HL-60 (cell line): ENCODE data around the gene ZAR1.

Source experiments
- GABPA ChIP-seq: IDR thresholded peaks from 2 replicates; pipeline ENCODE4 v1.6.1; 2012; ENCODE audit warnings: low read depth
- POLR2AphosphoS5 ChIP-seq: IDR thresholded peaks from 2 replicates; pipeline ENCODE4 v1.6.1; 2012; ENCODE audit warnings: low read depth
- TF ChIP-seq, protein P1 (sequence below): IDR thresholded peaks from 2 replicates; pipeline ENCODE4 v1.6.1; 2012; ENCODE audit warnings: low read depth; ENCODE audit not compliant: insufficient replicate concordance
- TF ChIP-seq, protein P2 (sequence below): IDR thresholded peaks from one replicate; pipeline ENCODE4 v1.5.1; 2011; ENCODE audit warnings: low read length, control low read depth, inconsistent platforms; ENCODE audit not compliant: insufficient read depth

DNA sequence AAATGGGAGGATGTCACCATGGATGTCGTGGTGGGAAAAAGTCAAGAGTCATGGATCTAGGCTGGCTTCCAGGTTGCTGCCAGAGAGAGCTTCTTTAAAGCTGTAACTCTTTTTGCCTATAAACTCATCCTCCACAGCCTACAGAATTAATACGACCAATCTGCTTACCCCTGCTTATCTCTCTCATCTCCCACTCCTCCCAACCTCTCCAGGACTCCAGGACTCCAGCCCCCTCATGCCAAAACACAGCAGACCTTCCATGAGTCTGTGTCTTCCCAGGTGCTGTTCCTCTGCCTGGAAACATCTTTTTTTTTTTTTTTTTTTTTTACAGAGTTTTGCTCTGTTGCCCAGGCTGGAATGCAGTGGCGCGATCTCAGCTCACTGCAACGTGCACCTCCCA, 22.2 kb upstream of the ZAR1 start:
- TF ChIP-seq, protein P1, sequence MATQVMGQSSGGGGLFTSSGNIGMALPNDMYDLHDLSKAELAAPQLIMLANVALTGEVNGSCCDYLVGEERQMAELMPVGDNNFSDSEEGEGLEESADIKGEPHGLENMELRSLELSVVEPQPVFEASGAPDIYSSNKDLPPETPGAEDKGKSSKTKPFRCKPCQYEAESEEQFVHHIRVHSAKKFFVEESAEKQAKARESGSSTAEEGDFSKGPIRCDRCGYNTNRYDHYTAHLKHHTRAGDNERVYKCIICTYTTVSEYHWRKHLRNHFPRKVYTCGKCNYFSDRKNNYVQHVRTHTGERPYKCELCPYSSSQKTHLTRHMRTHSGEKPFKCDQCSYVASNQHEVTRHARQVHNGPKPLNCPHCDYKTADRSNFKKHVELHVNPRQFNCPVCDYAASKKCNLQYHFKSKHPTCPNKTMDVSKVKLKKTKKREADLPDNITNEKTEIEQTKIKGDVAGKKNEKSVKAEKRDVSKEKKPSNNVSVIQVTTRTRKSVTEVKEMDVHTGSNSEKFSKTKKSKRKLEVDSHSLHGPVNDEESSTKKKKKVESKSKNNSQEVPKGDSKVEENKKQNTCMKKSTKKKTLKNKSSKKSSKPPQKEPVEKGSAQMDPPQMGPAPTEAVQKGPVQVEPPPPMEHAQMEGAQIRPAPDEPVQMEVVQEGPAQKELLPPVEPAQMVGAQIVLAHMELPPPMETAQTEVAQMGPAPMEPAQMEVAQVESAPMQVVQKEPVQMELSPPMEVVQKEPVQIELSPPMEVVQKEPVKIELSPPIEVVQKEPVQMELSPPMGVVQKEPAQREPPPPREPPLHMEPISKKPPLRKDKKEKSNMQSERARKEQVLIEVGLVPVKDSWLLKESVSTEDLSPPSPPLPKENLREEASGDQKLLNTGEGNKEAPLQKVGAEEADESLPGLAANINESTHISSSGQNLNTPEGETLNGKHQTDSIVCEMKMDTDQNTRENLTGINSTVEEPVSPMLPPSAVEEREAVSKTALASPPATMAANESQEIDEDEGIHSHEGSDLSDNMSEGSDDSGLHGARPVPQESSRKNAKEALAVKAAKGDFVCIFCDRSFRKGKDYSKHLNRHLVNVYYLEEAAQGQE: no peak
- TF ChIP-seq POLR2AphosphoS5 (no peak), GABPA (no peak)
- TF ChIP-seq, protein P2, sequence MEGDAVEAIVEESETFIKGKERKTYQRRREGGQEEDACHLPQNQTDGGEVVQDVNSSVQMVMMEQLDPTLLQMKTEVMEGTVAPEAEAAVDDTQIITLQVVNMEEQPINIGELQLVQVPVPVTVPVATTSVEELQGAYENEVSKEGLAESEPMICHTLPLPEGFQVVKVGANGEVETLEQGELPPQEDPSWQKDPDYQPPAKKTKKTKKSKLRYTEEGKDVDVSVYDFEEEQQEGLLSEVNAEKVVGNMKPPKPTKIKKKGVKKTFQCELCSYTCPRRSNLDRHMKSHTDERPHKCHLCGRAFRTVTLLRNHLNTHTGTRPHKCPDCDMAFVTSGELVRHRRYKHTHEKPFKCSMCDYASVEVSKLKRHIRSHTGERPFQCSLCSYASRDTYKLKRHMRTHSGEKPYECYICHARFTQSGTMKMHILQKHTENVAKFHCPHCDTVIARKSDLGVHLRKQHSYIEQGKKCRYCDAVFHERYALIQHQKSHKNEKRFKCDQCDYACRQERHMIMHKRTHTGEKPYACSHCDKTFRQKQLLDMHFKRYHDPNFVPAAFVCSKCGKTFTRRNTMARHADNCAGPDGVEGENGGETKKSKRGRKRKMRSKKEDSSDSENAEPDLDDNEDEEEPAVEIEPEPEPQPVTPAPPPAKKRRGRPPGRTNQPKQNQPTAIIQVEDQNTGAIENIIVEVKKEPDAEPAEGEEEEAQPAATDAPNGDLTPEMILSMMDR: no peak
